Muscle of back (tissue), 11 donors: ENCODE measurements around the gene ANKRD18A. TPM values are rescaled to one million over a fixed set of nuclear protein-coding genes. Genes with fewer than 3 reads are reported as not detected.
"Not testable (repeated sequence)": the region's sequence is repeated elsewhere in the genome, so short reads cannot be mapped to it uniquely, and the experiment has no call there.

Source experiments
- DNase-seq, 3 donors: peaks; one replicate each; pipeline versions ENCODE4 v3.0.0 to v3.0.0-alpha.2; 2013
- polyA plus RNA-seq, 10 donors: library from polyadenylated mRNA; unstranded; fragments of 120-200 nt; gene quantifications; one replicate each; pipeline ENCODE4 v1.2.1, GENCODE V29; 2013; ENCODE audit not compliant: insufficient read length in 10 of 10

ANKRD18A gene
- polyA plus RNA-seq, 10 donors = 0.09 to 0.57 (median 0.26) TPM; not detected in 3

GRCh38 chr9:38540535-38540934 lies 79.9 kb downstream of the ANKRD18A start:
- DNase-seq = not testable (repeated sequence)

- DNase-seq = no peak
These were observed 91.1 kb downstream of the ANKRD18A start for GRCh38 chr9:38529317-38529716.

GRCh38 chr9:38527503-38527902 lies 92.9 kb downstream of the ANKRD18A start:
- DNase-seq = no peak

GRCh38 chr9:38526591-38526990 lies 93.8 kb downstream of the ANKRD18A start:
- DNase-seq = peak in 1 of 3 donors; percentile 7

- DNase-seq = no peak
These were observed 97.3 kb downstream of the ANKRD18A start for GRCh38 chr9:38523121-38523520.

- no peak for DNase-seq
These were observed 98.6 kb downstream of the ANKRD18A start for GRCh38 chr9:38521762-38522161.

Other genes with a start within 250 kb of the ANKRD18A start
- gene ALDH1B1, start 227.9 kb downstream of the ANKRD18A start, polyA plus RNA-seq = 10 to 100 TPM; 17.8 to 27.0 (median 20.6) TPM
- 1 to 10 TPM in 4 of 10 donors, under 1 TPM in 6; 0.55 to 1.8 (median 0.92) TPM for gene IGFBPL1, start 196.1 kb downstream of the ANKRD18A start, polyA plus RNA-seq
- gene FAM240B, start 99.5 kb upstream of the ANKRD18A start, polyA plus RNA-seq = not detected